ENCODE results near the gene SHISA4.

DNA sequence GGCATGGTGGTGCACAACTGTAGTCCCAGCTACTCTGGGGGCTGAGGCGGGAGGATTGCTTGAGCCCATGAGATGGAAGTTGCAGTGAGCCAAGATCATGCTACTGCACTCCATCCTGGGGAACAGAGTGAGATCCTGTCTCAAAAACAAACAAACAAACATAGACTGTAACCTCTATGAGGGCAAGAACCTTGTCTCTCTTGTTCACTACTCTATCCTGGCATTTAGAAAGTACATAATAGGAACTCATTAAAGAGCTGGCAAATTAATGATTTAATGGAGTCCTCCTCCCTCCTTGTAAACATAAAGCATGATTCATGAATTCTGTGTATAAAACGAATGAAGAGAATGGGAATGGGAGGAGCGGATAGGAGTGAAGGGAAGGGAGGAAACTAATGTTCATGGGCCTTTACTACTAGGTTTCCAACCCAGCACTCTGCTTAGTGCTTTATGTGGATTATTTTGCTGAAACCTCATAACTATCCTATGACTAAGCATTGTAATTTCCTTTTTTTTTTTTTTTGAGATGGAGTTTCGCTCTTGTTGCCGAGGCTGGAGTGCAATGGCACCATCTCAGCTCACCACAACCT lies 49.0 kb downstream of the SHISA4 start:
- TF ChIP-seq, protein P1, sequence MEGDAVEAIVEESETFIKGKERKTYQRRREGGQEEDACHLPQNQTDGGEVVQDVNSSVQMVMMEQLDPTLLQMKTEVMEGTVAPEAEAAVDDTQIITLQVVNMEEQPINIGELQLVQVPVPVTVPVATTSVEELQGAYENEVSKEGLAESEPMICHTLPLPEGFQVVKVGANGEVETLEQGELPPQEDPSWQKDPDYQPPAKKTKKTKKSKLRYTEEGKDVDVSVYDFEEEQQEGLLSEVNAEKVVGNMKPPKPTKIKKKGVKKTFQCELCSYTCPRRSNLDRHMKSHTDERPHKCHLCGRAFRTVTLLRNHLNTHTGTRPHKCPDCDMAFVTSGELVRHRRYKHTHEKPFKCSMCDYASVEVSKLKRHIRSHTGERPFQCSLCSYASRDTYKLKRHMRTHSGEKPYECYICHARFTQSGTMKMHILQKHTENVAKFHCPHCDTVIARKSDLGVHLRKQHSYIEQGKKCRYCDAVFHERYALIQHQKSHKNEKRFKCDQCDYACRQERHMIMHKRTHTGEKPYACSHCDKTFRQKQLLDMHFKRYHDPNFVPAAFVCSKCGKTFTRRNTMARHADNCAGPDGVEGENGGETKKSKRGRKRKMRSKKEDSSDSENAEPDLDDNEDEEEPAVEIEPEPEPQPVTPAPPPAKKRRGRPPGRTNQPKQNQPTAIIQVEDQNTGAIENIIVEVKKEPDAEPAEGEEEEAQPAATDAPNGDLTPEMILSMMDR (IDR thresholded peaks at IDR 0.05), result no peak
- no peak for TF ChIP-seq EZH2 (IDR thresholded peaks at IDR 0.05)

Measured in neural progenitor cell (in vitro differentiated cells).